IMR-90 (cell line): ENCODE data around the gene GMCL2. TPM values are rescaled to one million over a fixed set of nuclear protein-coding genes. Genes with fewer than 3 reads are reported as not detected.

Source experiments
- ATAC-seq: fragments of 200-7000 bp; cut with Tn5 transposase; 2 replicates; pipeline ENCODE4 v1.9.1; 2020; ENCODE audit warnings: low read depth, mild to moderate bottlenecking, moderate library complexity
- BruUV-seq: library from RNA; stranded (reverse); fragments of 400-500 nt; replicated peaks from 2 replicates; lab custom pipeline; 2021; lab: Mats Ljungman, UMichigan
- CTCF ChIA-PET: fragments of 300-600 bp; formaldehyde crosslinking; extraction: SDS; loops from one replicate; lab custom pipeline; 2021; ENCODE audit warnings: antibody characterized with exemption; lab: Yijun Ruan, JAX
- POLR2A ChIA-PET: fragments of 300-600 bp; sonication (Branson Sonifier 250); formaldehyde crosslinking; loops from one replicate; lab custom pipeline; 2022; ENCODE audit warnings: antibody characterized with exemption; ENCODE audit not compliant: unreplicated experiment; lab: Charles Lee
- DNase-seq: peaks from one replicate; pipeline ENCODE4 v3.0.0; 2013
- H2AFZ ChIP-seq: replicated peaks from 2 replicates; pipeline ENCODE3; 2013; ENCODE audit warnings: low read length, mild to moderate bottlenecking; ENCODE audit not compliant: poor library complexity
- H2AK5ac ChIP-seq: 2 replicates; pipeline ENCODE4 v1.6.1; 2013; ENCODE audit warnings: low read depth, low read length, inconsistent platforms
- H2AK9ac ChIP-seq: replicated peaks from 2 replicates; pipeline ENCODE3; 2013; ENCODE audit warnings: mild to moderate bottlenecking, low read depth, low read length, moderate library complexity; ENCODE audit not compliant: poor library complexity
- H2BK120ac ChIP-seq: 2 replicates; pipeline ENCODE4 v1.6.1; 2013; ENCODE audit warnings: low read depth, low read length, inconsistent platforms
- H2BK15ac ChIP-seq: 3 replicates; pipeline ENCODE4 v1.6.1; 2013; ENCODE audit warnings: low read depth, low read length, inconsistent platforms
- H2BK20ac ChIP-seq: 2 replicates; pipeline ENCODE4 v1.6.1; 2013; ENCODE audit warnings: low read depth, mild to moderate bottlenecking, inconsistent platforms, low read length, moderate library complexity
- H2BK5ac ChIP-seq: 2 replicates; pipeline ENCODE4 v1.6.1; 2013; ENCODE audit warnings: mild to moderate bottlenecking, low read depth, low read length, inconsistent platforms; ENCODE audit not compliant: poor library complexity, severe bottlenecking
- H3K14ac ChIP-seq: replicated peaks from 2 replicates; pipeline ENCODE4 v1.6.1; 2013; ENCODE audit warnings: low read depth, low read length, inconsistent platforms
- H3K18ac ChIP-seq: 2 replicates; pipeline ENCODE4 v1.6.1; 2013; ENCODE audit warnings: low read depth, low read length, control low read depth
- H3K23ac ChIP-seq: 2 replicates; pipeline ENCODE4 v1.6.1; 2013; ENCODE audit warnings: low read depth, low read length, inconsistent platforms
- H3K27ac ChIP-seq: 2 replicates; pipeline ENCODE4 v1.5.1; 2013; ENCODE audit warnings: mild to moderate bottlenecking, control low read depth, low read length; ENCODE audit not compliant: insufficient read depth
- H3K27me3 ChIP-seq: 2 replicates; pipeline ENCODE4 v1.6.1; 2013; ENCODE audit warnings: low read length; ENCODE audit not compliant: control insufficient read depth, insufficient read depth
- H3K36me3 ChIP-seq: 2 replicates; pipeline ENCODE4 v1.6.1; 2013; ENCODE audit warnings: low read length, mixed read lengths; ENCODE audit not compliant: control insufficient read depth, insufficient read depth
- H3K4ac ChIP-seq: 2 replicates; pipeline ENCODE4 v1.6.1; 2013; ENCODE audit warnings: low read depth, low read length, inconsistent platforms
- H3K4me1 ChIP-seq: 2 replicates; pipeline ENCODE4 v1.6.1; 2013; ENCODE audit warnings: low read length, mixed read lengths; ENCODE audit not compliant: control insufficient read depth, insufficient read depth
- H3K4me2 ChIP-seq: 2 replicates; pipeline ENCODE4 v1.6.1; 2013; ENCODE audit warnings: low read depth, mild to moderate bottlenecking, control low read depth, low read length, moderate library complexity
- H3K4me3 ChIP-seq: 2 replicates; pipeline ENCODE4 v1.5.1; 2013; ENCODE audit warnings: low read depth, mild to moderate bottlenecking, control low read depth, low read length, moderate library complexity; ENCODE audit not compliant: insufficient read depth
- H3K56ac ChIP-seq: 2 replicates; pipeline ENCODE4 v1.6.1; 2013; ENCODE audit warnings: low read length, inconsistent platforms; ENCODE audit not compliant: insufficient read depth; ENCODE audit errors: extremely low read depth
- H3K79me1 ChIP-seq, 2 experiments: 2 replicates each; pipeline ENCODE4 v1.6.1; 2013; ENCODE audit warnings: low read length in 2 of 2, inconsistent platforms in 1 of 2, low read depth in 1 of 2
- H3K9ac ChIP-seq: 2 replicates; pipeline ENCODE4 v1.6.1; 2013; ENCODE audit warnings: low read depth, low read length, control low read depth
- H3K9me1 ChIP-seq: 2 replicates; pipeline ENCODE4 v1.6.1; 2013; ENCODE audit warnings: low read length, inconsistent platforms; ENCODE audit not compliant: insufficient read depth
- H3K9me3 ChIP-seq: 2 replicates; pipeline ENCODE4 v1.6.1; 2013; ENCODE audit warnings: low read length; ENCODE audit not compliant: control insufficient read depth, insufficient read depth
- H4K20me1 ChIP-seq: 2 replicates; pipeline ENCODE4 v1.6.1; 2013; ENCODE audit warnings: low read length, inconsistent platforms; ENCODE audit not compliant: insufficient read depth
- H4K5ac ChIP-seq: 2 replicates; pipeline ENCODE4 v1.6.1; 2013; ENCODE audit warnings: mild to moderate bottlenecking, low read depth, low read length, control low read depth
- H4K8ac ChIP-seq, 2 experiments: 2 replicates each; pipeline ENCODE4 v1.6.1; 2013; ENCODE audit warnings: low read depth in 2 of 2, low read length in 2 of 2, control low read depth in 1 of 2, inconsistent platforms in 1 of 2
- H4K91ac ChIP-seq: 2 replicates; pipeline ENCODE4 v1.6.1; 2013; ENCODE audit warnings: low read depth, low read length, inconsistent platforms; ENCODE audit not compliant: insufficient read depth
- CEBPB ChIP-seq: IDR thresholded peaks from 2 replicates; pipeline ENCODE4 v1.6.1; 2012; ENCODE audit warnings: low read depth, low read length, improper control_type of control experiment
- CHD1 ChIP-seq: IDR thresholded peaks from 2 replicates; pipeline ENCODE4 v1.6.1; 2012; ENCODE audit warnings: low read depth, low read length, improper control_type of control experiment
- NFE2L2 ChIP-seq: fragments of 150-350 bp; IDR thresholded peaks from 2 replicates; pipeline ENCODE4 v1.6.1; 2016; ENCODE audit warnings: low read depth, mild to moderate bottlenecking, low read length
- POLR2A ChIP-seq: IDR thresholded peaks from 2 replicates; pipeline ENCODE4 v1.6.1; 2012; ENCODE audit warnings: mild to moderate bottlenecking, low read depth, low read length
- WGBS, 2 experiments: methylation state at CpG; one replicate each; pipeline versions ENCODE4 v1.1.5 to v1.1.7; 2013; ENCODE audit warnings: missing lambda C conversion rate in 2 of 2; ENCODE audit not compliant: insufficient read length in 1 of 2; ENCODE audit errors: extremely low coverage in 2 of 2; 5-methylcytosine and 5-hydroxymethylcytosine counted together
- dilution Hi-C: fragments of 300-500 bp; cut with HindIII; formaldehyde crosslinking; loops from one replicate; pipeline ENCODE4 v1.14.3; 2018; ENCODE audit warnings: low sequenced_read_pairs; ENCODE audit not compliant: unreplicated experiment
- in situ Hi-C: fragments of 300-500 bp; cut with MboI; formaldehyde crosslinking; loops from 3 replicates; pipeline ENCODE4 v1.14.3; 2019; ENCODE audit warnings: low sequenced_read_pairs, inconsistent platforms, mixed read lengths
- intact Hi-C: fragments of 100-400 bp; cut with micrococcal nuclease; formaldehyde crosslinking; loops from 2 replicates; pipeline ENCODE4 v1.10.0; 2022
- polyA plus RNA-seq, 3 experiments: library from polyadenylated mRNA; depleted of rRNA; stranded (reverse); fragments of >200 nt; gene quantifications; 2 replicates each; pipeline ENCODE4 v1.2.3, GENCODE V29; 2012; ENCODE audit warnings: low replicate concordance in 1 of 3
- total RNA-seq: library from RNA; depleted of rRNA; stranded (reverse); fragments of >200 nt; gene quantifications from 2 replicates; pipeline ENCODE4 v1.2.3, GENCODE V29; 2012
- TF ChIP-seq, protein P1 (sequence below): fragments of 150-350 bp; IDR thresholded peaks from 2 replicates; pipeline ENCODE4 v1.6.1; 2017; ENCODE audit warnings: mild to moderate bottlenecking, antibody characterized with exemption, low read length, low read depth
- TF ChIP-seq, protein P2 (sequence below): fragments of 150-350 bp; IDR thresholded peaks from 2 replicates; pipeline ENCODE4 v1.6.1; 2016; ENCODE audit warnings: low read depth, mild to moderate bottlenecking, low read length, moderate library complexity, borderline replicate concordance

The GMCL2 gene
- total and polyA plus RNA-seq, 2 of the 4 experiments (the other 2 are of a cell fraction) = not detected

DNA sequence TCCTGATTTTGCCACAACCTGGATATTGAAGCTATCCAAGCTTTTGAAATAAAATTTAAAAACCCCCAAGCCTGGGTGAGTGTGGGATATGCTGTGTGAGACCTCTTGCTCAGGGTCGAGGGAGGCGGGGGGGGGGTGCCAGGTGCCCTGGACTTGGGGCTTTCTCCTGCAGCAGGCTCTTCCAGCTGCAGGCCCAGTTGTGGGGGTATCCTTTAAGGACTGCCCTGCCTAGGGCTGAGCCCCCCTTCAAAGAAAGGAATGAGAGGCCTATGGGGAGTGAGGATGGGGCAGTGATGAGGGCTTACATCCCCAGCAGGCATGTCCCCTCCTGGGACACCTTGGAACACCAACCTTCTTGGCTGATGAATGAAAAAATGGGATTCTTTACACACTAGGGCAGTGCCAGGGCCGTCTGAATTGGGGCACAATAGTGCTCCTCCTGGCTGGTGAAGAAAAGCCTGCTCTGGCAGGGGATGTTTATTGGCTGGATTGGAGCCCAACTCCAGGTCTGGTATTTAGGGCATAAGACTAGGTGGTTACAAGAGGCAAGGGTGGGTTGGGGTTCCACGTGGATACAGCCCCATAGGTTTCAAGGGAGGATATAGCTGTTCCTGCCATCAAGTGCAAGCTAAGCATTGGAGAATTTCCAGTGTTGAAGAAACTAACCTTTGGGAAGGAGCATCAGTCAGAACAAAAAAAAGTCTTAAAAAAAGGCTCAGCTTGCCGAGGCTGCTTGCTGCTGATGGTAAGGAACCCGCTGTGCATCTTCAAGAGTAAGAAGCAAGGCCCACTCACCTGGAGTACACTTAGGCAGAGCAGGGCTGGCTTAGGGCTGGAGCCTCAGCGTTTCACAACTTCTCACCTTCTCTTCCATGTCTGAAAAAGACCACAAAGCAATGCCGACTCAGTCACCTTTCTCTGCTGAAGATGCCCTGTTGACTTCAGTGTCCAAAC lies 24.2 kb upstream of the GMCL2 start:
- DNase-seq (no peak), ATAC-seq (no peak)
- Histone ChIP-seq H3K9me1 (peaks cover 24% of the 10 kb centered on the region), H2BK5ac (no peak overlapping the region), H3K9ac (no peak overlapping the region), H4K8ac (no peak overlapping the region), H2AK5ac (no peak overlapping the region), H3K27ac (no peak overlapping the region), H3K4me1 (peaks cover 5% of the 10 kb centered on the region; the same call in 1 of the 2 replicates), H3K9me3 (no peaks in the 10 kb centered on the region), H4K20me1 (peaks cover 70% of the 10 kb centered on the region), H3K79me1 (peaks cover 34 to 76% of the 10 kb centered on the region in 2 experiments), H3K4ac (no peak overlapping the region), H3K4me3 (no peak overlapping the region), H2AFZ (no peak overlapping the region), H3K27me3 (no peaks in the 10 kb centered on the region), H3K23ac (no peak overlapping the region), H3K56ac (no peak overlapping the region), H2AK9ac (no peak overlapping the region), H2BK15ac (no peak overlapping the region), H4K5ac (no peak overlapping the region), H3K4me2 (no peak overlapping the region), H3K14ac (no peak overlapping the region), H2BK20ac (no peak overlapping the region), H3K36me3 (peaks cover 87% of the 10 kb centered on the region), H4K91ac (no peak overlapping the region), H2BK120ac (no peak overlapping the region), H3K18ac (no peak overlapping the region)
- CTCF ChIA-PET = no interaction called here
- no TSS peak for BruUV-seq
- intact Hi-C loops = no loop called here
- POLR2A ChIA-PET = no interaction called here
- TF ChIP-seq, protein P1, sequence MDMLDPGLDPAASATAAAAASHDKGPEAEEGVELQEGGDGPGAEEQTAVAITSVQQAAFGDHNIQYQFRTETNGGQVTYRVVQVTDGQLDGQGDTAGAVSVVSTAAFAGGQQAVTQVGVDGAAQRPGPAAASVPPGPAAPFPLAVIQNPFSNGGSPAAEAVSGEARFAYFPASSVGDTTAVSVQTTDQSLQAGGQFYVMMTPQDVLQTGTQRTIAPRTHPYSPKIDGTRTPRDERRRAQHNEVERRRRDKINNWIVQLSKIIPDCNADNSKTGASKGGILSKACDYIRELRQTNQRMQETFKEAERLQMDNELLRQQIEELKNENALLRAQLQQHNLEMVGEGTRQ = no peak
- TF ChIP-seq POLR2A (peak; percentile 32; the same call in 1 of the 2 replicates), CEBPB (no peak), CHD1 (no peak), NFE2L2 (no peak)
- TF ChIP-seq, protein P2, sequence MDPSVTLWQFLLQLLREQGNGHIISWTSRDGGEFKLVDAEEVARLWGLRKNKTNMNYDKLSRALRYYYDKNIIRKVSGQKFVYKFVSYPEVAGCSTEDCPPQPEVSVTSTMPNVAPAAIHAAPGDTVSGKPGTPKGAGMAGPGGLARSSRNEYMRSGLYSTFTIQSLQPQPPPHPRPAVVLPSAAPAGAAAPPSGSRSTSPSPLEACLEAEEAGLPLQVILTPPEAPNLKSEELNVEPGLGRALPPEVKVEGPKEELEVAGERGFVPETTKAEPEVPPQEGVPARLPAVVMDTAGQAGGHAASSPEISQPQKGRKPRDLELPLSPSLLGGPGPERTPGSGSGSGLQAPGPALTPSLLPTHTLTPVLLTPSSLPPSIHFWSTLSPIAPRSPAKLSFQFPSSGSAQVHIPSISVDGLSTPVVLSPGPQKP = no peak
- in situ Hi-C loops = no loop called here
- dilution Hi-C loops = no loop called here
- WGBS, 2 experiments = 78% methylated on average over 1 of the region's 8 CpGs; no CpG with 5 or more reads in 1 of the 2 experiments
